GM12873 (cell line): Measurements from ENCODE around the gene PARD6B.

ENCODE experiments used
- CTCF ChIP-seq: IDR thresholded peaks from 2 replicates; pipeline ENCODE4 v1.5.1; 2012; ENCODE audit warnings: low read depth, mild to moderate bottlenecking, moderate library complexity, low read length, control low read depth; ENCODE audit not compliant: insufficient read depth; ENCODE audit errors: missing control alignments

PARD6B gene

DNA sequence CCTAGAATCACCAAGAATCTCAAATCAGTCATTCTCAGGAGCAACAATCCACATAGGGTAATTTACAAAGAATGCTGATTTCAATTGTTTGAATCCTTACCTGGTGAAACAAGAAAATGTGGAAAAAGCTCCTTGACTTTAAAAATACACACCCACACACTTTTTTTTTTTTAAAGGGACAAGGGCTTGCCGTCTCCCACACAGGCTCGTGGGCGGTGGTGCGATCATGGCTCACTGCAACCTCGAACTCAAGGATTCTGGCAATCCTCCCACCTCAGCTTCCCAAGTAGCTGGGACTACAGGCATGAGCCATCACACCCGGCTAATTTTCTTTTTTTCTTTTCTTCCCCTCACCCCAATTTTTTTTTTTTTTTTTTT is 30.7 kb downstream of the PARD6B start:
- TF ChIP-seq CTCF, result no peak

DNA sequence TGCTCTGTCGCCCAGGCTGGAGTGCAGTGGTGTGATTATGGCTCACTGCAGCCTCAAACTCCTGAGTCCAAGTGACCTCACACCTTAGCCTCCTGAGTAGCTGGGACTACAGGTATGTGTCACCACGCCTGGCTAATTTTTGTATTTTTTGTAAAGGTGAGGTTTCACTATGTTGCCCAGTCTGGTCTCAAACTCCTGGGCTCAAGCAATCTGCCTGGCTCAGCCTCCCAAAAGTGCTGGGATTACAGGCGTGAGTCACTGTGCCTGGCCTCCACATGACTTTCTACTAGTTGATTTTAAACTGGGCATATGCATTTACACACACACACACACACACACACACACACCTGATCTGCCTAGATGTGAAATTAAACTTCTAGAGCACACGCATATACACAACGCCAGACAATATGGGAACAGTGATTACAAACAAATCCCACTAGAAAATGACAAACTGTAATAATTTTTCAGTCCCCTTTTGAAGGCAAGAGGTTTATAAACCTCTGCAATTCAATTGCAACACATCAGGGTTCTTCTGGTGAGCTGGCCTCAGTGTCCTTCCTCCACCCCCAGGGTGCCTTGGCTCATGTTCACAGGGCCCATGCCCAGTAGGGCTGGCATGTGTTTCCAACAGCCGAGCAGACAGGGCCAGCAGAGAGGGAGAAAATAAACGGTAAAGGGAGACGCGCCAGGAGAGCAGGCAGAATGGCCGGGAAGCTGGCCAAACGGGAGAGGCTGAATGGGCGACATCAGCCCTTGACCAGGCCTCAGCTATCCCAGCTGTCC is 31.2 kb downstream of the PARD6B start:
- TF ChIP-seq CTCF, result no peak

GRCh38 chr20:50765674-50766073 is 34.3 kb downstream of the PARD6B start:
- TF ChIP-seq CTCF, result no peak

GRCh38 chr20:50772420-50773185 is 41.2 kb downstream of the PARD6B start:
- no peak for TF ChIP-seq CTCF

DNA sequence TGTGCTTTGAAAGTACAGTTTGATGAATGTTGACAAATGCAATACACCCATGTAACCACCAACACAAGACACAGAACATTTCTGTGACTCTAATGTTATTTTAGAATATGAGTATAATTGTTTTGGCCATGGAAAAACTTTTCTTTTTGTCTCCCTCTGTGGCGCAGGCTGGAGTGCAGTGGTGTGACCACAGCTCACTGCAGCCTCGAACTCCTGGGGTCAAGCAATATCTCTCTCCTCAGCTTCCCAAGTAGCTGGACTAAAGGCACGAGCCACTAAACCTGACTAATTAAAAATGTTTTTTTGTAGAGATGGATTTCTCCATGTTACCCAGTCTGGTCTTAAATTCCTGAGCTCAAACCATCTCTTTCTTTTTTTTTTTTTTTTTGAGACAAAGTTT is 43.1 kb downstream of the PARD6B start:
- TF ChIP-seq CTCF, result no peak

GRCh38 chr20:50776122-50776817 is 44.9 kb downstream of the PARD6B start:
- TF ChIP-seq CTCF, result no peak

- TF ChIP-seq CTCF, result no peak
Observed at GRCh38 chr20:50777373-50777772, 46.0 kb downstream of the PARD6B start.
